A549 (cell line): ENCODE results near the gene PDE8A. TPM values are rescaled to one million over a fixed set of nuclear protein-coding genes. Genes with fewer than 3 reads are reported as not detected.

Source experiments
- ATAC-seq, 2 experiments: fragments of 200-7000 bp in 1 of 2; fragments of >200 bp in 1 of 2; cut with Nextera tagmentation in 1 of 2; cut with Tn5 transposase in 1 of 2; 3 replicates each; pipeline versions ENCODE4 v1.8.0 to v1.9.1; 2018 to 2020; ENCODE audit warnings: mild to moderate bottlenecking in 1 of 2, moderate library complexity in 1 of 2
- CTCF ChIA-PET: fragments of 300-600 bp; sonication (Branson Sonifier 250); formaldehyde crosslinking; extraction: SDS; loops from one replicate; lab custom pipeline; 2021; ENCODE audit warnings: antibody characterized with exemption, inconsistent platforms; lab: Yijun Ruan, JAX
- POLR2A ChIA-PET: fragments of 350-600 bp; formaldehyde crosslinking; extraction: SDS; loops from one replicate; lab custom pipeline; 2021; ENCODE audit warnings: antibody characterized with exemption, inconsistent platforms; lab: Yijun Ruan, JAX
- DNase-seq, 2 experiments: peaks; one replicate each; pipeline versions ENCODE4 v3.0.0 to v3.0.0-alpha.2; 2011 to 2016; ENCODE audit warnings: low read depth in 1 of 2, low spot score in 1 of 2
- FAIRE-seq: peaks from 2 replicates; lab custom pipeline; 2011; peaks lifted over from hg19 to GRCh38; lab: Jason Lieb, UNC
- H3K27ac ChIP-seq, 2 experiments: fragments of >200 bp; sonication (Bioruptor Twin); formaldehyde crosslinking; 3 replicates each; pipeline ENCODE4 v1.5.1; 2016 to 2017
- H3K4me1 ChIP-seq: fragments of >200 bp; sonication (Bioruptor Twin); formaldehyde crosslinking; 3 replicates; pipeline ENCODE4 v1.6.1; 2016
- H3K4me2 ChIP-seq: fragments of >200 bp; sonication (Bioruptor Twin); formaldehyde crosslinking; 3 replicates; pipeline ENCODE4 v1.6.1; 2016
- H3K4me3 ChIP-seq: fragments of >200 bp; sonication (Bioruptor Twin); formaldehyde crosslinking; 3 replicates; pipeline ENCODE4 v1.5.1; 2016
- H3K9me3 ChIP-seq: fragments of >200 bp; sonication (Bioruptor Twin); formaldehyde crosslinking; 3 replicates; pipeline ENCODE4 v1.6.1; 2016
- CHD2 ChIP-seq: fragments of 150-350 bp; IDR thresholded peaks from 2 replicates; pipeline ENCODE4 v1.6.1; 2014; ENCODE audit warnings: low read length; ENCODE audit not compliant: partially characterized antibody
- CTCF ChIP-seq: fragments of >200 bp; sonication (Bioruptor Twin); formaldehyde crosslinking; IDR thresholded peaks from 3 replicates; pipeline ENCODE4 v1.5.1; 2016
- EHMT2 ChIP-seq: fragments of 200-600 bp; sonication (generic); IDR thresholded peaks from 2 replicates; pipeline ENCODE4 v1.6.1; 2016; ENCODE audit warnings: antibody characterized with exemption, low read depth, mild to moderate bottlenecking, moderate library complexity
- FOXS1 ChIP-seq: fragments of 250-450 bp; sonication (Bioruptor Pico); IDR thresholded peaks from 2 replicates; pipeline ENCODE4 v1.5.0; 2020; ENCODE audit warnings: mild to moderate bottlenecking, moderate library complexity
- HDAC2 ChIP-seq: fragments of 200-600 bp; sonication (generic); IDR thresholded peaks from 2 replicates; pipeline ENCODE4 v1.6.1; 2016
- HES2 ChIP-seq: fragments of >200 bp; sonication (Bioruptor Twin); formaldehyde crosslinking; IDR thresholded peaks from 2 replicates; pipeline ENCODE4 v1.6.1; 2016
- HOXA7 ChIP-seq: fragments of 250-450 bp; sonication (Bioruptor Pico); IDR thresholded peaks from 2 replicates; pipeline ENCODE4 v1.5.0; 2020; ENCODE audit warnings: mild to moderate bottlenecking, moderate library complexity
- HOXB5 ChIP-seq: fragments of 250-450 bp; sonication (Bioruptor Pico); IDR thresholded peaks from 2 replicates; pipeline ENCODE4 v1.5.0; 2020; ENCODE audit warnings: mild to moderate bottlenecking, moderate library complexity
- JUN ChIP-seq, 2 experiments: fragments of >200 bp; sonication (Bioruptor Twin); formaldehyde crosslinking; IDR thresholded peaks; 2 replicates in 1 of 2; 3 replicates in 1 of 2; pipeline ENCODE4 v1.6.1; 2016 to 2017
- KDM1A ChIP-seq: fragments of 200-600 bp; sonication (generic); IDR thresholded peaks from 2 replicates; pipeline ENCODE4 v1.6.1; 2016; ENCODE audit warnings: low read depth, mild to moderate bottlenecking
- NPAS2 ChIP-seq: fragments of 250-450 bp; sonication (Bioruptor Pico); IDR thresholded peaks from 2 replicates; pipeline ENCODE4 v1.8.0; 2022; ENCODE audit warnings: mild to moderate bottlenecking, moderate library complexity, borderline replicate concordance
- PBX3 ChIP-seq: IDR thresholded peaks from 2 replicates; pipeline ENCODE4 v1.6.1; 2012
- POLR2A ChIP-seq: IDR thresholded peaks from 2 replicates; pipeline ENCODE4 v1.6.1; 2012; ENCODE audit warnings: mild to moderate bottlenecking, low read length
- POLR2AphosphoS2 ChIP-seq: conservative IDR thresholded peaks from 2 replicates; pipeline ENCODE4 v1.6.1; 2012; ENCODE audit warnings: low read length, improper control_type of control experiment, inconsistent platforms
- RAD21 ChIP-seq, 2 experiments: fragments of >200 bp in 1 of 2; sonication (Bioruptor Twin) in 1 of 2; formaldehyde crosslinking in 1 of 2; IDR thresholded peaks in 1 of 2; conservative IDR thresholded peaks in 1 of 2; 2 replicates in 1 of 2; 3 replicates in 1 of 2; pipeline ENCODE4 v1.6.1; 2012 to 2018; ENCODE audit warnings: inconsistent platforms in 1 of 2
- RARB ChIP-seq: fragments of 250-450 bp; sonication (Bioruptor Pico); IDR thresholded peaks from 2 replicates; pipeline ENCODE4 v1.8.0; 2021; ENCODE audit warnings: mild to moderate bottlenecking, moderate library complexity
- RCOR1 ChIP-seq: fragments of 150-350 bp; IDR thresholded peaks from 2 replicates; pipeline ENCODE4 v1.6.1; 2014; ENCODE audit warnings: antibody characterized with exemption, low read length, low read depth
- ZC3H11A ChIP-seq: fragments of 450-650 bp; IDR thresholded peaks from 2 replicates; pipeline ENCODE4 v1.6.1; 2014; ENCODE audit warnings: antibody characterized with exemption, mild to moderate bottlenecking
- ZNF302 ChIP-seq: fragments of 250-450 bp; sonication (Bioruptor Pico); IDR thresholded peaks from 2 replicates; pipeline ENCODE4 v1.9.0; 2021; ENCODE audit warnings: inconsistent platforms, mild to moderate bottlenecking, moderate library complexity
- ZSCAN20 ChIP-seq: fragments of 250-450 bp; sonication (Bioruptor Pico); IDR thresholded peaks from 2 replicates; pipeline ENCODE4 v1.8.0; 2022; ENCODE audit warnings: mild to moderate bottlenecking, moderate library complexity
- WGBS: methylation state at CpG from one replicate; pipeline ENCODE4 v1.1.6; 2017; ENCODE audit errors: missing lambda C conversion rate; 5-methylcytosine and 5-hydroxymethylcytosine counted together
- polyA plus RNA-seq, 4 experiments: library from polyadenylated mRNA; depleted of rRNA in 3 of 4; stranded (reverse); fragments of >200 nt; fragmentation: RNase III in 1 of 4; extraction: RNeasy Plus Mini Kit Qiagen cat#74134 plus additional on column Dnase treatment in 1 of 4; gene quantifications; 2 replicates in 3 of 4; 3 replicates in 1 of 4; pipeline ENCODE4 v1.2.3, GENCODE V29; 2011 to 2017

PDE8A gene
- polyA plus RNA-seq, 2 of the 4 experiments (the other 2 are of a cell fraction) = 45.3 to 204 TPM

GRCh38 chr15:85005319-85005718 is 23.7 kb downstream of the PDE8A start:
- no peak for ATAC-seq
- TF ChIP-seq ZSCAN20 (no peak), RAD21 (conservative IDR thresholded peaks at IDR 0.05 in 1 of 2, IDR thresholded peaks at IDR 0.05 in 1 of 2) (peak in 1 of 2 experiments; percentile 9; a peak in 1 of 5 replicates), CTCF (peak; percentile 23; the same call in 2 of the 3 replicates)
- WGBS = 73% methylated on average over 2 of the region's 2 CpGs
- Histone ChIP-seq H3K4me2 (no peak overlapping the region; the same call in 2 of the 3 replicates), H3K9me3 (no peaks in the 10 kb centered on the region), H3K4me1 (peaks cover 66% of the 10 kb centered on the region), H3K4me3 (no peak overlapping the region), H3K27ac (no peak overlapping the region)
- CTCF ChIA-PET = interaction anchor here (0.7 to 1.6 kb wide), 7 partner anchors 9 to 406 kb away, joined by 3 to 5 read pairs (median 3); no protein-coding TSS in a partner anchor
- DNase-seq = no peak
- POLR2A ChIA-PET = no interaction called here
- no peak for FAIRE-seq

GRCh38 chr15:85005746-85006145 is 24.1 kb downstream of the PDE8A start:
- DNase-seq (no peak), ATAC-seq (no peak)
- H3K4me3 ChIP-seq = no peak overlapping the region
- CTCF ChIA-PET = interaction anchor here (0.5 to 1.6 kb wide), 8 partner anchors 9 to 407 kb away, joined by 3 to 5 read pairs (median 3); no protein-coding TSS in a partner anchor
- TF ChIP-seq POLR2A (no peak), RAD21 (conservative IDR thresholded peaks at IDR 0.05 in 1 of 2, IDR thresholded peaks at IDR 0.05 in 1 of 2) (no peak), JUN (IDR thresholded peaks at IDR 0.05) (no peak), CTCF (no peak), HES2 (no peak), CHD2 (no peak)
- TF ChIP-seq, all 56 proteins: peak for 0
- WGBS = 83% methylated on average over 5 of the region's 5 CpGs
- peak overlapping the region; percentile 2; the same call in 1 of the 3 replicates for H3K4me2 ChIP-seq
- no peaks in the 10 kb centered on the region for H3K9me3 ChIP-seq
- FAIRE-seq = no peak
- peaks cover 66% of the 10 kb centered on the region for H3K4me1 ChIP-seq
- POLR2A ChIA-PET = no interaction called here
- no peak overlapping the region for H3K27ac ChIP-seq

- ChIA-PET CTCF (interaction anchor here (0.5 to 2.4 kb wide), 6 partner anchors 18 to 407 kb away, joined by 3 to 5 read pairs (median 4); no protein-coding TSS in a partner anchor), POLR2A (no interaction called here)
- H3K4me3 ChIP-seq = no peak overlapping the region
- H3K9me3 ChIP-seq = no peaks in the 10 kb centered on the region
- TF ChIP-seq HOXA7 (CRISPR knock-in tag) = no peak
- TF ChIP-seq HES2 = no peak
- TF ChIP-seq NPAS2 (CRISPR knock-in tag) = no peak
- no peak for TF ChIP-seq EHMT2
- TF ChIP-seq PBX3 = no peak
- no peak overlapping the region for H3K27ac ChIP-seq
- peaks cover 68% of the 10 kb centered on the region for H3K4me1 ChIP-seq
- H3K4me2 ChIP-seq = peak overlapping the region; percentile 44; the same call in 1 of the 3 replicates
- 67% methylated on average over 2 of the region's 2 CpGs for WGBS
- FAIRE-seq (no peak), ATAC-seq (no peak), DNase-seq (no peak)
Measured at GRCh38 chr15:85006201-85006600, 24.5 kb downstream of the PDE8A start.

- Histone ChIP-seq H3K9me3 (no peaks in the 10 kb centered on the region), H3K4me2 (peak overlapping the region; percentile 44; the same call in 1 of the 3 replicates), H3K4me1 (peaks cover 69% of the 10 kb centered on the region), H3K4me3 (no peak overlapping the region), H3K27ac (no peak overlapping the region)
- POLR2A ChIA-PET = no interaction called here
- 89% methylated on average over 3 of the region's 3 CpGs for WGBS
- DNase-seq (no peak), ATAC-seq (no peak), FAIRE-seq (no peak)
- CTCF ChIA-PET = interaction anchor here (0.9 to 2.4 kb wide), 5 partner anchors 13 to 37 kb away, joined by 3 to 10 read pairs (median 5); no protein-coding TSS in a partner anchor
- TF ChIP-seq HES2 (no peak), RCOR1 (no peak), HOXB5 (CRISPR knock-in tag) (no peak), ZNF302 (no peak), HDAC2 (no peak), FOXS1 (no peak), POLR2AphosphoS2 (no peak), RARB (CRISPR knock-in tag) (no peak), KDM1A (no peak), ZC3H11A (no peak)
Measured at GRCh38 chr15:85006655-85007054, 25.0 kb downstream of the PDE8A start.
